SK-N-SH treated with all-trans-retinoic acid at 6 μM for 48 hours (cell line): ENCODE data around the gene HIPK1.

Experiments used
- ATAC-seq: fragments of 200-7000 bp; cut with Tn5 transposase; 3 replicates; pipeline ENCODE4 v1.9.1; 2020; ENCODE audit warnings: mild to moderate bottlenecking, moderate library complexity
- ARNTL ChIP-seq: fragments of 450-650 bp; formaldehyde crosslinking; IDR thresholded peaks from 2 replicates; pipeline ENCODE4 v1.5.0; 2020; ENCODE audit warnings: low read depth, mild to moderate bottlenecking, moderate library complexity, borderline replicate concordance
- BACH2 ChIP-seq: fragments of 250-450 bp; sonication (Bioruptor Pico); IDR thresholded peaks from 2 replicates; pipeline ENCODE4 v1.9.0; 2021; ENCODE audit warnings: mild to moderate bottlenecking, borderline replicate concordance
- CSDC2 ChIP-seq: fragments of 250-450 bp; sonication (Bioruptor Pico); IDR thresholded peaks from 2 replicates; pipeline ENCODE4 v1.5.0; 2020; ENCODE audit warnings: mild to moderate bottlenecking, moderate library complexity
- ESRRG ChIP-seq: fragments of 250-450 bp; sonication (Bioruptor Pico); IDR thresholded peaks from 2 replicates; pipeline ENCODE4 v1.6.1; 2021; ENCODE audit warnings: mild to moderate bottlenecking
- GLIS3 ChIP-seq: fragments of 250-450 bp; sonication (Bioruptor Pico); IDR thresholded peaks from 2 replicates; pipeline ENCODE4 v1.5.0; 2020; ENCODE audit warnings: mild to moderate bottlenecking, moderate library complexity
- ISL1 ChIP-seq: fragments of 250-450 bp; sonication (Bioruptor Pico); IDR thresholded peaks from 2 replicates; pipeline ENCODE4 v2.1.2; 2022; ENCODE audit warnings: mild to moderate bottlenecking, moderate library complexity
- OSR1 ChIP-seq: fragments of 250-450 bp; sonication (Bioruptor Pico); IDR thresholded peaks from 2 replicates; pipeline ENCODE4 v1.8.0; 2022; ENCODE audit warnings: moderate library complexity, mild to moderate bottlenecking, inconsistent platforms
- PPARA ChIP-seq: fragments of 250-450 bp; sonication (Bioruptor Pico); IDR thresholded peaks from 2 replicates; pipeline ENCODE4 v1.5.0; 2020; ENCODE audit warnings: mild to moderate bottlenecking, borderline replicate concordance
- RARB ChIP-seq: fragments of 250-450 bp; sonication (Bioruptor Pico); IDR thresholded peaks from 2 replicates; pipeline ENCODE4 v1.8.0; 2021; ENCODE audit warnings: mild to moderate bottlenecking, moderate library complexity
- SNAI2 ChIP-seq: fragments of 250-450 bp; sonication (Bioruptor Pico); IDR thresholded peaks from 2 replicates; pipeline ENCODE4 v1.5.0; 2020; ENCODE audit warnings: mild to moderate bottlenecking, moderate library complexity
- TCF4 ChIP-seq: fragments of 250-450 bp; sonication (Bioruptor Pico); IDR thresholded peaks from 2 replicates; pipeline ENCODE4 v1.8.0; 2021; ENCODE audit warnings: mild to moderate bottlenecking, moderate library complexity, borderline replicate concordance
- TOX ChIP-seq: fragments of 250-450 bp; sonication (Bioruptor Pico); IDR thresholded peaks from 2 replicates; pipeline ENCODE4 v1.8.0; 2021; ENCODE audit warnings: mild to moderate bottlenecking, moderate library complexity, borderline replicate concordance
- ZC3H10 ChIP-seq: fragments of 250-450 bp; sonication (Bioruptor Pico); IDR thresholded peaks from 2 replicates; pipeline ENCODE4 v1.5.1; 2021; ENCODE audit warnings: mild to moderate bottlenecking, moderate library complexity
- ZFP3 ChIP-seq: fragments of 250-450 bp; sonication (Bioruptor Pico); IDR thresholded peaks from 2 replicates; pipeline ENCODE4 v1.5.0; 2020; ENCODE audit warnings: mild to moderate bottlenecking, moderate library complexity
- ZFP30 ChIP-seq: fragments of 450-650 bp; formaldehyde crosslinking; IDR thresholded peaks from 2 replicates; pipeline ENCODE4 v1.5.0; 2022; ENCODE audit warnings: mild to moderate bottlenecking, moderate library complexity
- ZNF565 ChIP-seq: fragments of 450-650 bp; formaldehyde crosslinking; conservative IDR thresholded peaks from 2 replicates; pipeline ENCODE4 v1.5.0; 2020; ENCODE audit warnings: low read depth, mild to moderate bottlenecking, moderate library complexity
- ZNF70 ChIP-seq: fragments of 450-650 bp; formaldehyde crosslinking; IDR thresholded peaks from 2 replicates; pipeline ENCODE4 v1.5.0; 2020; ENCODE audit warnings: mild to moderate bottlenecking, moderate library complexity
- ZNF8 ChIP-seq: fragments of 450-650 bp; formaldehyde crosslinking; IDR thresholded peaks from 2 replicates; pipeline ENCODE4 v1.5.0; 2020; ENCODE audit warnings: mild to moderate bottlenecking, moderate library complexity
- TF ChIP-seq, protein P1 (sequence below): fragments of 250-450 bp; sonication (Bioruptor Pico); IDR thresholded peaks from 2 replicates; pipeline ENCODE4 v1.5.0; 2020; ENCODE audit warnings: mild to moderate bottlenecking, moderate library complexity
- TF ChIP-seq, protein P2 (sequence below): fragments of 250-450 bp; sonication (Bioruptor Pico); IDR thresholded peaks from 2 replicates; pipeline ENCODE4 v1.8.0; 2020; ENCODE audit warnings: mild to moderate bottlenecking, moderate library complexity, borderline replicate concordance
- TF ChIP-seq, protein P3 (sequence below): fragments of 250-450 bp; sonication (Bioruptor Pico); IDR thresholded peaks from 2 replicates; pipeline ENCODE4 v1.5.1; 2021; ENCODE audit warnings: mild to moderate bottlenecking, moderate library complexity

The HIPK1 gene

DNA sequence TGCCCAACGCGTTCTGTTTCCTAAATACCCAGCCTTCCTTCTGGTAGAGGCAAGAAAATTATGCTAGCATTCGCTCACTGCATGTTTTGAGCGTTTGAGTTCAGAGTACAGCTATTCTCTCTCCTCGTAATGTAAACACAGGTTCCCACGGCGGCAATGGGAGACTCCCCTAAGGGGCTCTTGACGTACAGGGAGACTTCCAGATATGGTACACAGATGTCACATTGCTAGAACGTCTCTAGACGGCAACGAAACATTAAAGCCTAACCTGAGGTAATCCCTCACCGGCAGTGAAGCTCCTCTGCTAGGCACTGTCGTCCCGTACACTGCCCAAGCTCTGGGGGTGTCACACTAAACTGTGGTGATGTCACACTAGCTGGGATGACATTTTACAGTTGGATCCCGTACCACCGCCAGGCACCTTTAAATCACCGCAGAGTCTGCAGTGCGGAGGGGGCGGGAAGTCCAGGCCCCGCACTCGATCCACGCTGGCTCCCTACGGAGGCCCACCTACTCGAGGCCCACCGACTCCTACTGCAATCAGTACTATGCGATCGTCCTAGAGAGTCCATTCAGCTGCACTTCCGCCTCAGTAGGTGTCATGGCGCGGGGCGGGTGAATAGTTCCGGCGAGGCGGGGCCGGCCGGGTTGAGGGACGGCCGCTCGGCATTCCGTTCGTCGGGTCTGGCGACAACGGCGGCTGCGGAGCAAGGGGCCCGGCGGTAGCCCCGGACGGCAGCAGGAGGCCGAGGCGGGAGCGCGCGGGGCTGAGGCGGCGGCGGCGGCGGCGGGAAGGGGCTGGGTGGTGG is at the start of gene HIPK1:
Gene HIPK1, plus strand, starts transcription at position 384 of the 809 bp plus-strand sequence.
- TF ChIP-seq TCF4 (CRISPR knock-in tag) (no peak; the same call in 1 of the 2 replicates), ZFP3 (CRISPR knock-in tag) (0 out of 2 replicates have a peak, but pooled peaks have one; percentile 46), ZNF70 (CRISPR knock-in tag) (no peak)
- TF ChIP-seq, protein P1, sequence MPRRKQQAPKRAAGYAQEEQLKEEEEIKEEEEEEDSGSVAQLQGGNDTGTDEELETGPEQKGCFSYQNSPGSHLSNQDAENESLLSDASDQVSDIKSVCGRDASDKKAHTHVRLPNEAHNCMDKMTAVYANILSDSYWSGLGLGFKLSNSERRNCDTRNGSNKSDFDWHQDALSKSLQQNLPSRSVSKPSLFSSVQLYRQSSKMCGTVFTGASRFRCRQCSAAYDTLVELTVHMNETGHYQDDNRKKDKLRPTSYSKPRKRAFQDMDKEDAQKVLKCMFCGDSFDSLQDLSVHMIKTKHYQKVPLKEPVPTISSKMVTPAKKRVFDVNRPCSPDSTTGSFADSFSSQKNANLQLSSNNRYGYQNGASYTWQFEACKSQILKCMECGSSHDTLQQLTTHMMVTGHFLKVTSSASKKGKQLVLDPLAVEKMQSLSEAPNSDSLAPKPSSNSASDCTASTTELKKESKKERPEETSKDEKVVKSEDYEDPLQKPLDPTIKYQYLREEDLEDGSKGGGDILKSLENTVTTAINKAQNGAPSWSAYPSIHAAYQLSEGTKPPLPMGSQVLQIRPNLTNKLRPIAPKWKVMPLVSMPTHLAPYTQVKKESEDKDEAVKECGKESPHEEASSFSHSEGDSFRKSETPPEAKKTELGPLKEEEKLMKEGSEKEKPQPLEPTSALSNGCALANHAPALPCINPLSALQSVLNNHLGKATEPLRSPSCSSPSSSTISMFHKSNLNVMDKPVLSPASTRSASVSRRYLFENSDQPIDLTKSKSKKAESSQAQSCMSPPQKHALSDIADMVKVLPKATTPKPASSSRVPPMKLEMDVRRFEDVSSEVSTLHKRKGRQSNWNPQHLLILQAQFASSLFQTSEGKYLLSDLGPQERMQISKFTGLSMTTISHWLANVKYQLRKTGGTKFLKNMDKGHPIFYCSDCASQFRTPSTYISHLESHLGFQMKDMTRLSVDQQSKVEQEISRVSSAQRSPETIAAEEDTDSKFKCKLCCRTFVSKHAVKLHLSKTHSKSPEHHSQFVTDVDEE (CRISPR knock-in tag) = peak; percentile 50; the same call in 1 of the 2 replicates
- TF ChIP-seq, protein P2, sequence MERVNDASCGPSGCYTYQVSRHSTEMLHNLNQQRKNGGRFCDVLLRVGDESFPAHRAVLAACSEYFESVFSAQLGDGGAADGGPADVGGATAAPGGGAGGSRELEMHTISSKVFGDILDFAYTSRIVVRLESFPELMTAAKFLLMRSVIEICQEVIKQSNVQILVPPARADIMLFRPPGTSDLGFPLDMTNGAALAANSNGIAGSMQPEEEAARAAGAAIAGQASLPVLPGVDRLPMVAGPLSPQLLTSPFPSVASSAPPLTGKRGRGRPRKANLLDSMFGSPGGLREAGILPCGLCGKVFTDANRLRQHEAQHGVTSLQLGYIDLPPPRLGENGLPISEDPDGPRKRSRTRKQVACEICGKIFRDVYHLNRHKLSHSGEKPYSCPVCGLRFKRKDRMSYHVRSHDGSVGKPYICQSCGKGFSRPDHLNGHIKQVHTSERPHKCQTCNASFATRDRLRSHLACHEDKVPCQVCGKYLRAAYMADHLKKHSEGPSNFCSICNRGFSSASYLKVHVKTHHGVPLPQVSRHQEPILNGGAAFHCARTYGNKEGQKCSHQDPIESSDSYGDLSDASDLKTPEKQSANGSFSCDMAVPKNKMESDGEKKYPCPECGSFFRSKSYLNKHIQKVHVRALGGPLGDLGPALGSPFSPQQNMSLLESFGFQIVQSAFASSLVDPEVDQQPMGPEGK (CRISPR knock-in tag) = no peak
- peak; percentile 84 for ATAC-seq

DNA sequence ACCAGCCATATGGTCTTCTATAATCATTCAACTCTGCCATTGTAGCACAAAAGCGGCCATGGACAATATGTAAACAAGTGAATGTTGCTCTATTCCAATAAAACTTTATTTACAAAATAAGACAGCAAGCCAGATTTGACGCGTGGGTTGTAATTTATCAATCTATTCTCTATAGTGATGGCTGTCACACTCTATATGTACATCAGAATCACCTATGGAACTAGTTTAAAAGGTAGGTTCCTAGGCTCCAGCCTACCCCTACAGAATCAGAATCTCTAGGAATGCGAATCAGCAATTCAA is 49.4 kb upstream of the HIPK1 start:
- ATAC-seq = no peak
- no peak for TF ChIP-seq PPARA (CRISPR knock-in tag)
- TF ChIP-seq OSR1 = no peak
- TF ChIP-seq CSDC2 (CRISPR knock-in tag) = no peak
- TF ChIP-seq GLIS3 (CRISPR knock-in tag) = no peak
- no peak for TF ChIP-seq ZFP3 (CRISPR knock-in tag)
- TF ChIP-seq ZFP30 = no peak
- TF ChIP-seq ESRRG = no peak
- TF ChIP-seq, protein P1 (CRISPR knock-in tag) = no peak
- TF ChIP-seq, protein P2 (CRISPR knock-in tag) = no peak
- no peak for TF ChIP-seq ZNF565
- TF ChIP-seq ARNTL (CRISPR knock-in tag) = no peak
- TF ChIP-seq RARB (CRISPR knock-in tag) = no peak
- TF ChIP-seq ZC3H10 = no peak
- TF ChIP-seq ISL1 (CRISPR knock-in tag) = no peak
- no peak for TF ChIP-seq SNAI2 (CRISPR knock-in tag)
- TF ChIP-seq TCF4 (CRISPR knock-in tag) = no peak

DNA sequence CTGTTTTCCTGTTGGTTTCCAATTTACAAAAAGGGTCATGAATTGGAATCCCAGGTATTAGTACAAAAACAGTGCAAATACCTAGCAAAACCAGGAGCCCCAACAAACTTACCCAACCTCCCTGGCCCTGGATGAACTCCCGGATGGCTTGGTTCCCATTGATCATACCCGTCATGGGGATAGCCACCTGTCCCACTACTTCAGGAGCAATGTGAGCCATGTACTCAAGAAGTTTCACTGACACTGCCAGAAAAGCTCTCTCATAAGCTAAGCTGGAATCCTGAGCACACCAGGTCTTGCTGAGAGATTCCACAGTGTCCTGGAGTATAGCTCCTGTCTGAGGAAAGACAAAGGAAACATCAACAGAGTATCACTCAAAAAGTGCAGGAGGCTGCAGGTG is 47.5 kb upstream of the HIPK1 start:
- ATAC-seq = no peak
- TF ChIP-seq, protein P1 (CRISPR knock-in tag) = no peak
- TF ChIP-seq SNAI2 (CRISPR knock-in tag) (no peak), TCF4 (CRISPR knock-in tag) (no peak), GLIS3 (CRISPR knock-in tag) (no peak), ARNTL (CRISPR knock-in tag) (no peak), ZFP3 (CRISPR knock-in tag) (no peak), BACH2 (CRISPR knock-in tag) (no peak), OSR1 (no peak), TOX (CRISPR knock-in tag) (no peak), ZNF8 (no peak), RARB (CRISPR knock-in tag) (no peak), ZFP30 (no peak), ZC3H10 (no peak), ESRRG (no peak)
- TF ChIP-seq, protein P3, sequence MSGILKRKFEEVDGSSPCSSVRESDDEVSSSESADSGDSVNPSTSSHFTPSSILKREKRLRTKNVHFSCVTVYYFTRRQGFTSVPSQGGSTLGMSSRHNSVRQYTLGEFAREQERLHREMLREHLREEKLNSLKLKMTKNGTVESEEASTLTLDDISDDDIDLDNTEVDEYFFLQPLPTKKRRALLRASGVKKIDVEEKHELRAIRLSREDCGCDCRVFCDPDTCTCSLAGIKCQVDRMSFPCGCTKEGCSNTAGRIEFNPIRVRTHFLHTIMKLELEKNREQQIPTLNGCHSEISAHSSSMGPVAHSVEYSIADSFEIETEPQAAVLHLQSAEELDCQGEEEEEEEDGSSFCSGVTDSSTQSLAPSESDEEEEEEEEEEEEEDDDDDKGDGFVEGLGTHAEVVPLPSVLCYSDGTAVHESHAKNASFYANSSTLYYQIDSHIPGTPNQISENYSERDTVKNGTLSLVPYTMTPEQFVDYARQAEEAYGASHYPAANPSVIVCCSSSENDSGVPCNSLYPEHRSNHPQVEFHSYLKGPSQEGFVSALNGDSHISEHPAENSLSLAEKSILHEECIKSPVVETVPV (CRISPR knock-in tag) = no peak
